ENCODE data around the gene TM9SF1. TPM values are rescaled to one million over a fixed set of nuclear protein-coding genes. Genes with fewer than 3 reads are reported as not detected.
A peak's percentile ranks its signal among the peaks of the same experiment; 100 is the strongest.

Gene TM9SF1
- total and polyA plus RNA-seq, 2 of the 4 experiments (the other 2 are of a cell fraction), result 40.4 to 65.6 TPM

DNA sequence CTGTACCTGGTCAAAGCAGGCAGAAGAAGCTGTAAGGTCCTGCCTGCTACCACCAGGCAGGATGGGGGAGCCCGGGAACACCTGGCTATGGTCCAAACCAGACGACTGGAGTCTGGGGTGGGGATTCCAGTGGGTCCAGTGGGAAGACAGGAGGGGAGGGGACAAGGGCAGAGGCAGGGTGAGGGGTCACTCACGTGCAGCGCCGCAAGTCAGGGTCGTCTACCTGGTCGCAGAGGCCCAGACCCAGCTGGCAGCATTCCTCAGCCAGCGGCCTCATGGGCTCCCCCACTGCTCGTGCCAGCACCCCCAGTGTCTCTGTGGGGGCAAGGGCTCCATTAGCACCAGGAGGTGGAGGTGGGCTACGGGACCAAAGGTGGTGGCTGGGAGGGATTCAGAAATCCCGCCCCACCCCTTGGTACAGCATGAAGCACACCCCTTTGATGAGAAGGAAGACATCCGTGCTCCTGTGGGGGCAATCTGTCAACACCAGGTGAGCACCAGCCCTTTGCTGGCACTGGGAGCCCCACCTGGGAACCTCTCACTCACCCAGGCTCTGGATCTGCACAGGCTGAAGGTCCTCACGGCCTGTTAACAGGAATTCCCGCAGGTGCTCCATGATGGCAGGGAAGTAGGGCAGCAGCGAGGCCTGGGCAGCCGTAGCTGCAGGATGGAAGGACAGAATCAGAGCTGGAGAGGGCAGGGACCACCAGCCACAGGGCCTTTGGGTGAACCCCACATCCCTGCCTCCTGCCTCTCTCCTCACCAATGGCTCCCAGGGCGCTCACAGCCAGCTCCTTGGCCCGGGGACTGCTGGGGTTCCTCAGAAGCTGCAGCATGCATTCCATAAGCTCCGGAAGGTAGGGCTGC is 10.9 kb downstream of the TM9SF1 start:
- POLR2A ChIA-PET (ENCODE audit: unreplicated experiment), result no interaction called here
- H3K9me3 ChIP-seq (ENCODE audit: control insufficient read depth, insufficient read depth, low read length), result no peaks in the 10 kb centered on the region
- no peak for TF ChIP-seq RCOR1 (IDR thresholded peaks at IDR 0.05; ENCODE audit: insufficient replicate concordance, low read length)
- no peak for TF ChIP-seq NFE2L2 (IDR thresholded peaks at IDR 0.05; ENCODE audit: low read depth, low read length)
- TF ChIP-seq FOS (IDR thresholded peaks at IDR 0.05; ENCODE audit: low read depth, low read length), result no peak
- TF ChIP-seq, protein P1, sequence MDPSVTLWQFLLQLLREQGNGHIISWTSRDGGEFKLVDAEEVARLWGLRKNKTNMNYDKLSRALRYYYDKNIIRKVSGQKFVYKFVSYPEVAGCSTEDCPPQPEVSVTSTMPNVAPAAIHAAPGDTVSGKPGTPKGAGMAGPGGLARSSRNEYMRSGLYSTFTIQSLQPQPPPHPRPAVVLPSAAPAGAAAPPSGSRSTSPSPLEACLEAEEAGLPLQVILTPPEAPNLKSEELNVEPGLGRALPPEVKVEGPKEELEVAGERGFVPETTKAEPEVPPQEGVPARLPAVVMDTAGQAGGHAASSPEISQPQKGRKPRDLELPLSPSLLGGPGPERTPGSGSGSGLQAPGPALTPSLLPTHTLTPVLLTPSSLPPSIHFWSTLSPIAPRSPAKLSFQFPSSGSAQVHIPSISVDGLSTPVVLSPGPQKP (IDR thresholded peaks at IDR 0.05; ENCODE audit: borderline replicate concordance, low read depth, low read length), result no peak
- TF ChIP-seq MXI1 (IDR thresholded peaks at IDR 0.05; ENCODE audit: borderline replicate concordance, low read depth, low read length), result no peak
- TF ChIP-seq SMC3 (IDR thresholded peaks at IDR 0.05; ENCODE audit: low read depth, low read length), result no peak
- no peak for TF ChIP-seq POLR2A (IDR thresholded peaks at IDR 0.05; ENCODE audit: low read depth, low read length)
- no peak for TF ChIP-seq CEBPB (IDR thresholded peaks at IDR 0.05; ENCODE audit: low read depth, low read length)
- TF ChIP-seq RFX5 (IDR thresholded peaks at IDR 0.05; ENCODE audit: low read depth, low read length), result no peak
- TF ChIP-seq USF2 (IDR thresholded peaks at IDR 0.05; ENCODE audit: low read depth, low read length), result no peak
- no peak for TF ChIP-seq CHD1 (IDR thresholded peaks at IDR 0.05; ENCODE audit: low read depth, low read length)
- no peak for TF ChIP-seq BHLHE40 (IDR thresholded peaks at IDR 0.05; ENCODE audit: low read depth, low read length)
- TF ChIP-seq RAD21 (IDR thresholded peaks at IDR 0.05; ENCODE audit: low read length), result no peak
- TF ChIP-seq MAZ (IDR thresholded peaks at IDR 0.05; ENCODE audit: borderline replicate concordance, low read depth, low read length), result no peak
- no peak for TF ChIP-seq MAFK (IDR thresholded peaks at IDR 0.05; ENCODE audit: low read depth, low read length)

More for the DNA sequence above, 10.9 kb downstream of the TM9SF1 start:
- H3K18ac ChIP-seq (ENCODE audit: low read depth, low read length), result no peak overlapping the region
- H3K4me3 ChIP-seq (ENCODE audit: insufficient read depth, low read depth, low read length), result no peak overlapping the region
- H4K91ac ChIP-seq (ENCODE audit: insufficient read depth, low read depth, low read length), result no peak overlapping the region
- H4K5ac ChIP-seq (ENCODE audit: low read depth, low read length), result no peak overlapping the region
- H4K8ac ChIP-seq (ENCODE audit: low read depth in 2 of 2, low read length in 2 of 2), result no peak overlapping the region
- no peak overlapping the region for H3K4me2 ChIP-seq (ENCODE audit: low read depth, low read length)
- H2AFZ ChIP-seq (replicated peaks; ENCODE audit: low read length, poor library complexity), result peak overlapping the region; percentile 47
- H3K79me1 ChIP-seq (ENCODE audit: low read depth in 1 of 2, low read length in 2 of 2), result peaks cover 12 to 40% of the 10 kb centered on the region in 2 experiments
- 74% methylated on average over 5 of the region's 19 CpGs; no CpG with 5 or more reads in 1 of the 2 experiments for whole genome bisulfite sequencing, 2 experiments (ENCODE audit: extremely low coverage in 2 of 2, insufficient read length in 1 of 2)
- peaks cover 6% of the 10 kb centered on the region for H3K4me1 ChIP-seq (ENCODE audit: control insufficient read depth, insufficient read depth, low read length)
- peaks cover 15% of the 10 kb centered on the region for H3K9me1 ChIP-seq (ENCODE audit: insufficient read depth, low read length)
- no peak for DNase-seq
- CTCF ChIA-PET, result no interaction called here
- no peak overlapping the region for H3K23ac ChIP-seq (ENCODE audit: low read depth, low read length)
- dilution Hi-C loops (cut with HindIII; ENCODE audit: low sequenced_read_pairs, unreplicated experiment) (no loop called here), in situ Hi-C loops (cut with MboI; ENCODE audit: low sequenced_read_pairs) (no loop called here), intact Hi-C loops (cut with micrococcal nuclease) (no loop called here)
- no peak overlapping the region for H3K4ac ChIP-seq (ENCODE audit: low read depth, low read length)
- no peak overlapping the region for H3K14ac ChIP-seq (replicated peaks; ENCODE audit: low read depth, low read length)
- H3K27me3 ChIP-seq (ENCODE audit: control insufficient read depth, insufficient read depth, low read length), result no peaks in the 10 kb centered on the region
- no peak overlapping the region for H2BK20ac ChIP-seq (ENCODE audit: low read depth, low read length)
- H3K56ac ChIP-seq (ENCODE audit: extremely low read depth, insufficient read depth, low read length), result no peak overlapping the region
- H3K27ac ChIP-seq (ENCODE audit: insufficient read depth, low read length), result no peak overlapping the region
- no peak for ATAC-seq (ENCODE audit: low read depth)
- BruUV-seq (replicated peaks), result no TSS peak
- H2BK15ac ChIP-seq (ENCODE audit: low read depth, low read length), result no peak overlapping the region
- no peak overlapping the region for H2BK5ac ChIP-seq (ENCODE audit: low read depth, low read length, poor library complexity, severe bottlenecking)
- H2BK120ac ChIP-seq (ENCODE audit: low read depth, low read length), result no peak overlapping the region
- no peak overlapping the region for H3K9ac ChIP-seq (ENCODE audit: low read depth, low read length)
- H2AK9ac ChIP-seq (replicated peaks; ENCODE audit: low read depth, low read length, poor library complexity), result no peak overlapping the region
- no peaks in the 10 kb centered on the region for H4K20me1 ChIP-seq (ENCODE audit: insufficient read depth, low read length)
- H2AK5ac ChIP-seq (ENCODE audit: low read depth, low read length), result no peak overlapping the region
- H3K36me3 ChIP-seq (ENCODE audit: control insufficient read depth, insufficient read depth, low read length), result peaks cover 67% of the 10 kb centered on the region
